ENCODE measurements around the gene RPS6KA2. TPM values are rescaled to one million over a fixed set of nuclear protein-coding genes. Genes with fewer than 3 reads are reported as not detected.

The RPS6KA2 gene
- total RNA-seq, 2 donors from 2014 or later: 7.8 to 13.6 TPM

DNA sequence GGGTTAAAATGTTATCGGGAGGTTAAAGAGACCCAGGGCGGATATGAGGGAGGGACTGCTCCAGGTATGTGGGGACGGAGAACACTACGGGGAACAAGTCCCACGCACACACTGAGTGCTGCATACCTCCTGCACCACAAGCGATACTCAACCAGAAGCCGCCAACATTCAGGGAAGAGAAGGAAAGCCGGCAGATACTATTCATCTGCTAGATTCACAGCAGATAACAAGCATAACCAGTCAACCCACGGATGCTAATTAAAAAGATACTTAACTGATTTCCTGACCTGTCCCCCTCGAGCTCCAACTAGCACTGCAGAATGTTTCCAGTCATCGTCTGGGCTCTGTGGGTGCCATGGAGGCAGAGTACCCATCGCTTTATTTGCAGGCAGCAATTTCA lies 45.1 kb upstream of the RPS6KA2 start:
- DNase-seq: no peak
- Histone ChIP-seq H3K4me1 (no peaks in the 10 kb centered on the region), H3K36me3 (no peaks in the 10 kb centered on the region), H3K9ac (ENCODE audit: low read depth in 2 of 2, low read length in 2 of 2) (no peak overlapping the region), H3K9me3 (no peaks in the 10 kb centered on the region), H3K4me3 (no peak overlapping the region), H3K27me3 (no peaks in the 10 kb centered on the region), H3K27ac (no peak overlapping the region)
- TF ChIP-seq, protein P1, sequence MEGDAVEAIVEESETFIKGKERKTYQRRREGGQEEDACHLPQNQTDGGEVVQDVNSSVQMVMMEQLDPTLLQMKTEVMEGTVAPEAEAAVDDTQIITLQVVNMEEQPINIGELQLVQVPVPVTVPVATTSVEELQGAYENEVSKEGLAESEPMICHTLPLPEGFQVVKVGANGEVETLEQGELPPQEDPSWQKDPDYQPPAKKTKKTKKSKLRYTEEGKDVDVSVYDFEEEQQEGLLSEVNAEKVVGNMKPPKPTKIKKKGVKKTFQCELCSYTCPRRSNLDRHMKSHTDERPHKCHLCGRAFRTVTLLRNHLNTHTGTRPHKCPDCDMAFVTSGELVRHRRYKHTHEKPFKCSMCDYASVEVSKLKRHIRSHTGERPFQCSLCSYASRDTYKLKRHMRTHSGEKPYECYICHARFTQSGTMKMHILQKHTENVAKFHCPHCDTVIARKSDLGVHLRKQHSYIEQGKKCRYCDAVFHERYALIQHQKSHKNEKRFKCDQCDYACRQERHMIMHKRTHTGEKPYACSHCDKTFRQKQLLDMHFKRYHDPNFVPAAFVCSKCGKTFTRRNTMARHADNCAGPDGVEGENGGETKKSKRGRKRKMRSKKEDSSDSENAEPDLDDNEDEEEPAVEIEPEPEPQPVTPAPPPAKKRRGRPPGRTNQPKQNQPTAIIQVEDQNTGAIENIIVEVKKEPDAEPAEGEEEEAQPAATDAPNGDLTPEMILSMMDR (IDR thresholded peaks at IDR 0.05): no peak
- intact Hi-C loops (cut with DNase I): no loop called here

DNA sequence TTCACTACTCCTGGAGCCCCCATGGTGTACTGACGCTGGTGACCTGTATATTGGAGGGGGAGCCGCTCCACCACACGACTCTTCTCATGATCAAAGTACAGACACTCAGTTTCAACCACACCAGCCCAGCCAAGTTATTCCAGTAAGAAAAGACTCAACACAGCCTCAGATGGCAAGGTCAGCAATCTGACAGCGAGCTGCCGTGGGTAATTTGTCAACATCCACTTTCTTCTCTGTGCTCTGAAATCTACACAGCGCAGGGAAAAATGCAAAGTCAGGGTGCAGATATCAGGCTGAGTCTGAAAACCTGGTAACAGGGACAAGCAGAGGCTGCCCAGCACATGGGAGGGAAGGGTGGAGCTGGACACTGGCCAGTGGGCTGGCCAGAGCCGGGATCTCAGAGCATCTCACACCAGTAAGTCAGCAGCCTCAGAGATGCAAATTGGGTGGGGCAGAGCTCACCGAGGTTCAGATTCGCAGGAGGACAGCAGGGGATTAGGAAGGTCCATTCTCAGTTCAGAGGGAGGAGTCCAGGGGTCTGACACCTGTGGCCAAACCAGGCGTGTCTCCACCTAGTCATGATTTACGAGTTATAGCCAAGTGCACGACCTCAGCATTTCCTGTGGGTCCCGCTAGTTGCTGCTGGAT lies 44.5 kb upstream of the RPS6KA2 start:
- no peak overlapping the region for H3K4me3 ChIP-seq
- no peaks in the 10 kb centered on the region for H3K27me3 ChIP-seq
- H3K4me1 ChIP-seq: no peaks in the 10 kb centered on the region
- H3K9ac ChIP-seq (ENCODE audit: low read depth in 2 of 2, low read length in 2 of 2): no peak overlapping the region
- no peaks in the 10 kb centered on the region for H3K36me3 ChIP-seq
- no peak for DNase-seq
- TF ChIP-seq, protein P1 (IDR thresholded peaks at IDR 0.05): no peak
- no peaks in the 10 kb centered on the region for H3K9me3 ChIP-seq
- H3K27ac ChIP-seq: no peak overlapping the region
- intact Hi-C loops (cut with DNase I): no loop called here

DNA sequence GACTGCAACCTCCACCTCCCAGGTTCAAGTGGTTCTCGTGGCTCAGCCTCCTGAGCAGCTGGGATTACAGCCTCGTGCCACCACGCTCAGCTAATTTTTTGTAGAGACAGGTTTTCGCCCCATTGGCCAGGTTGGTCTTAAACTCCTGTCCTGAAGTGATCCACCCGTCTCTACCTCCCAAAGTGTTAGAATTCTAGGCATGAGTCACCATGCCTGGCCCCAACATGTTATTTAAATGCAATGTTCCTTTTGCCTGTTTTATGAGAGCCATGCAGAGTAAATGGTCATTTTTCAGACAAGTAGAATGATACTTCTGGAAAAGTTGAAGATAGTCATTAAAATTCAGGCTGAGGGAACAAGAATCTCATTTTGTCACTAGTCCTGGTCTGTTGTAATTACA lies 43.8 kb upstream of the RPS6KA2 start:
- no peaks in the 10 kb centered on the region for H3K36me3 ChIP-seq
- H3K9me3 ChIP-seq: no peaks in the 10 kb centered on the region
- DNase-seq: no peak
- no peak overlapping the region for H3K27ac ChIP-seq
- no peaks in the 10 kb centered on the region for H3K4me1 ChIP-seq
- H3K9ac ChIP-seq (ENCODE audit: low read depth in 2 of 2, low read length in 2 of 2): no peak overlapping the region
- TF ChIP-seq, protein P1 (IDR thresholded peaks at IDR 0.05): no peak
- intact Hi-C loops (cut with DNase I): no loop called here
- no peaks in the 10 kb centered on the region for H3K27me3 ChIP-seq
- no peak overlapping the region for H3K4me3 ChIP-seq

DNA sequence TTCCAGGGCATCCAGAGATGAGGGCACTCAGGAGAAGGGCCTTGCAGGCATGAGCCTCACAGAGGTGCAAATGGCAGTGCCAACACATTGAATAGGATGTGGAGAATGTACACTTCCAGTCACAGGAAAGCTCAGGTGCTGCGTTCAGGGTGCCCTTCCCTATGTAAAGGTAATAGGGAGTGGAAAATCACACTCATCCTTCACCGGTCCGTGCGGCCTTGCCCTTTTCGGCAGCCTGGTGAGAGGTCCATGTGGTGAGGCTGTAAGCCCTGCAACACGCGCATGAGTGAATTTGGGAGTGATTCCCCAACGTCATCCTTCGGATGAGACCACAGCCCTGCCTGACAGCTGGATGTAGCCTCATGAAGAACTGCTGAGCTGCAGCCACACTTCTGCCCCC lies 43.0 kb upstream of the RPS6KA2 start:
- H3K4me1 ChIP-seq: no peaks in the 10 kb centered on the region
- TF ChIP-seq, protein P1 (IDR thresholded peaks at IDR 0.05): no peak
- no peak overlapping the region for H3K4me3 ChIP-seq
- H3K36me3 ChIP-seq: no peaks in the 10 kb centered on the region
- H3K27ac ChIP-seq: no peak overlapping the region
- no peak for DNase-seq
- H3K9ac ChIP-seq (ENCODE audit: low read depth in 2 of 2, low read length in 2 of 2): no peak overlapping the region
- intact Hi-C loops (cut with DNase I): no loop called here
- no peaks in the 10 kb centered on the region for H3K27me3 ChIP-seq
- no peaks in the 10 kb centered on the region for H3K9me3 ChIP-seq

DNA sequence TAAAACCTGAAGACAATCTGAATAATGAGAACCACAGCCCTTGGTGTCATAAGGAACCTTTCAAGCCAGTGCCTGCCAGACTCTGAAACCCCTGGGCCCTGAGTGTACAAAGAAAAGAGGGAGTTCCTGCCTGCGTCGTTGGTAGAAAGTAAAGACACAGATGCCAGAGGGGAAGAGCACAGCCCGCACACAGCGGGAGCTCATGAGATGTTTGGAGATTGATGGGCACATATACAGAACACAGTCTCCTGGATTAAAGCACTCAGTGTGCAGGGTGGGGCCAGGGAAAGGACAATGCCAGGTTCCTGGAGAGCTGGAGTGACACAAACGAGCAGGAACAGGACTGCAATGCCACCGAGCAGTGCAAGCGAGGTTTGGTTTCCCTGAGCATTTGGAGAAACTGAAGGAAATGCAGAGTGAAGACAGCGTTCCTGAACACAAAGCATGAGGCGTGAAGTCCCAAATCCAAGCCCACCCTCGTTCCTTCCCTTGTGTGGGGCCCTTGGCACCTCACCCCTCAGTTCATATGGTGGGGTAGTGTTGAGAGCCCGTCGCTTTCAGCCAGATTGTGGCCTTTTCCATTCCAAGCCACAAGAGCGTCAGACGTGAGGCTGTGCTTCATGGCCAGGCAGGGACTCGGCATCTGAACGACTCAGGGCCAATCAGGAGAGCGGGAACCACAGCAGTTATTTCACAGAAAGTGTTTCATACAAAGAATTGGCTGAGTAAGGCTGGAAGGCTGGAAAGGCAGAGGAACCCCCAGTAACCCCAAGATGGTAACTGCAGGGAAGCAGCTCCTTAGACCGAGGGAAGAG lies 41.0 kb upstream of the RPS6KA2 start:
- Histone ChIP-seq H3K4me1 (no peaks in the 10 kb centered on the region), H3K4me3 (no peak overlapping the region), H3K27me3 (no peaks in the 10 kb centered on the region), H3K36me3 (no peaks in the 10 kb centered on the region), H3K9ac (ENCODE audit: low read depth in 2 of 2, low read length in 2 of 2) (no peak overlapping the region), H3K27ac (no peak overlapping the region), H3K9me3 (no peaks in the 10 kb centered on the region)
- no peak for DNase-seq
- intact Hi-C loops (cut with DNase I): no loop called here
- TF ChIP-seq, protein P1 (IDR thresholded peaks at IDR 0.05): no peak

Data from colonic mucosa (tissue), 4 donors.